IMR-90 (cell line): Measurements from ENCODE around the gene TMEM163. TPM values are rescaled to one million over a fixed set of nuclear protein-coding genes. Genes with fewer than 3 reads are reported as not detected.

Experiments used
- ATAC-seq: fragments of 200-7000 bp; cut with Tn5 transposase; 2 replicates; pipeline ENCODE4 v1.9.1; 2020; ENCODE audit warnings: low read depth, mild to moderate bottlenecking, moderate library complexity
- BruUV-seq: library from RNA; stranded (reverse); fragments of 400-500 nt; replicated peaks from 2 replicates; lab custom pipeline; 2021; lab: Mats Ljungman, UMichigan
- CTCF ChIA-PET: fragments of 300-600 bp; formaldehyde crosslinking; extraction: SDS; loops from one replicate; lab custom pipeline; 2021; ENCODE audit warnings: antibody characterized with exemption; lab: Yijun Ruan, JAX
- POLR2A ChIA-PET: fragments of 300-600 bp; sonication (Branson Sonifier 250); formaldehyde crosslinking; loops from one replicate; lab custom pipeline; 2022; ENCODE audit warnings: antibody characterized with exemption; ENCODE audit not compliant: unreplicated experiment; lab: Charles Lee
- DNase-seq: peaks from one replicate; pipeline ENCODE4 v3.0.0; 2013
- H2AFZ ChIP-seq: replicated peaks from 2 replicates; pipeline ENCODE3; 2013; ENCODE audit warnings: low read length, mild to moderate bottlenecking; ENCODE audit not compliant: poor library complexity
- H2AK5ac ChIP-seq: 2 replicates; pipeline ENCODE4 v1.6.1; 2013; ENCODE audit warnings: low read depth, low read length, inconsistent platforms
- H2AK9ac ChIP-seq: replicated peaks from 2 replicates; pipeline ENCODE3; 2013; ENCODE audit warnings: mild to moderate bottlenecking, low read depth, low read length, moderate library complexity; ENCODE audit not compliant: poor library complexity
- H2BK120ac ChIP-seq: 2 replicates; pipeline ENCODE4 v1.6.1; 2013; ENCODE audit warnings: low read depth, low read length, inconsistent platforms
- H2BK15ac ChIP-seq: 3 replicates; pipeline ENCODE4 v1.6.1; 2013; ENCODE audit warnings: low read depth, low read length, inconsistent platforms
- H2BK20ac ChIP-seq: 2 replicates; pipeline ENCODE4 v1.6.1; 2013; ENCODE audit warnings: low read depth, mild to moderate bottlenecking, inconsistent platforms, low read length, moderate library complexity
- H2BK5ac ChIP-seq: 2 replicates; pipeline ENCODE4 v1.6.1; 2013; ENCODE audit warnings: mild to moderate bottlenecking, low read depth, low read length, inconsistent platforms; ENCODE audit not compliant: poor library complexity, severe bottlenecking
- H3K14ac ChIP-seq: replicated peaks from 2 replicates; pipeline ENCODE4 v1.6.1; 2013; ENCODE audit warnings: low read depth, low read length, inconsistent platforms
- H3K18ac ChIP-seq: 2 replicates; pipeline ENCODE4 v1.6.1; 2013; ENCODE audit warnings: low read depth, low read length, control low read depth
- H3K23ac ChIP-seq: 2 replicates; pipeline ENCODE4 v1.6.1; 2013; ENCODE audit warnings: low read depth, low read length, inconsistent platforms
- H3K27ac ChIP-seq: 2 replicates; pipeline ENCODE4 v1.5.1; 2013; ENCODE audit warnings: mild to moderate bottlenecking, control low read depth, low read length; ENCODE audit not compliant: insufficient read depth
- H3K27me3 ChIP-seq: 2 replicates; pipeline ENCODE4 v1.6.1; 2013; ENCODE audit warnings: low read length; ENCODE audit not compliant: control insufficient read depth, insufficient read depth
- H3K36me3 ChIP-seq: 2 replicates; pipeline ENCODE4 v1.6.1; 2013; ENCODE audit warnings: low read length, mixed read lengths; ENCODE audit not compliant: control insufficient read depth, insufficient read depth
- H3K4ac ChIP-seq: 2 replicates; pipeline ENCODE4 v1.6.1; 2013; ENCODE audit warnings: low read depth, low read length, inconsistent platforms
- H3K4me1 ChIP-seq: 2 replicates; pipeline ENCODE4 v1.6.1; 2013; ENCODE audit warnings: low read length, mixed read lengths; ENCODE audit not compliant: control insufficient read depth, insufficient read depth
- H3K4me2 ChIP-seq: 2 replicates; pipeline ENCODE4 v1.6.1; 2013; ENCODE audit warnings: low read depth, mild to moderate bottlenecking, control low read depth, low read length, moderate library complexity
- H3K4me3 ChIP-seq: 2 replicates; pipeline ENCODE4 v1.5.1; 2013; ENCODE audit warnings: low read depth, mild to moderate bottlenecking, control low read depth, low read length, moderate library complexity; ENCODE audit not compliant: insufficient read depth
- H3K56ac ChIP-seq: 2 replicates; pipeline ENCODE4 v1.6.1; 2013; ENCODE audit warnings: low read length, inconsistent platforms; ENCODE audit not compliant: insufficient read depth; ENCODE audit errors: extremely low read depth
- H3K79me1 ChIP-seq, 2 experiments: 2 replicates each; pipeline ENCODE4 v1.6.1; 2013; ENCODE audit warnings: low read length in 2 of 2, inconsistent platforms in 1 of 2, low read depth in 1 of 2
- H3K9ac ChIP-seq: 2 replicates; pipeline ENCODE4 v1.6.1; 2013; ENCODE audit warnings: low read depth, low read length, control low read depth
- H3K9me1 ChIP-seq: 2 replicates; pipeline ENCODE4 v1.6.1; 2013; ENCODE audit warnings: low read length, inconsistent platforms; ENCODE audit not compliant: insufficient read depth
- H3K9me3 ChIP-seq: 2 replicates; pipeline ENCODE4 v1.6.1; 2013; ENCODE audit warnings: low read length; ENCODE audit not compliant: control insufficient read depth, insufficient read depth
- H4K20me1 ChIP-seq: 2 replicates; pipeline ENCODE4 v1.6.1; 2013; ENCODE audit warnings: low read length, inconsistent platforms; ENCODE audit not compliant: insufficient read depth
- H4K5ac ChIP-seq: 2 replicates; pipeline ENCODE4 v1.6.1; 2013; ENCODE audit warnings: mild to moderate bottlenecking, low read depth, low read length, control low read depth
- H4K8ac ChIP-seq, 2 experiments: 2 replicates each; pipeline ENCODE4 v1.6.1; 2013; ENCODE audit warnings: low read depth in 2 of 2, low read length in 2 of 2, control low read depth in 1 of 2, inconsistent platforms in 1 of 2
- H4K91ac ChIP-seq: 2 replicates; pipeline ENCODE4 v1.6.1; 2013; ENCODE audit warnings: low read depth, low read length, inconsistent platforms; ENCODE audit not compliant: insufficient read depth
- BHLHE40 ChIP-seq: fragments of 150-350 bp; IDR thresholded peaks from 2 replicates; pipeline ENCODE4 v1.6.1; 2016; ENCODE audit warnings: mild to moderate bottlenecking, low read depth, low read length
- CEBPB ChIP-seq: IDR thresholded peaks from 2 replicates; pipeline ENCODE4 v1.6.1; 2012; ENCODE audit warnings: low read depth, low read length, improper control_type of control experiment
- CHD1 ChIP-seq: IDR thresholded peaks from 2 replicates; pipeline ENCODE4 v1.6.1; 2012; ENCODE audit warnings: low read depth, low read length, improper control_type of control experiment
- CTCF ChIP-seq: conservative IDR thresholded peaks from 2 replicates; pipeline ENCODE4 v1.5.1; 2012; ENCODE audit warnings: mild to moderate bottlenecking, low read depth, low read length, improper control_type of control experiment
- FOS ChIP-seq: fragments of 150-350 bp; IDR thresholded peaks from 2 replicates; pipeline ENCODE4 v1.6.1; 2016; ENCODE audit warnings: low read depth, low read length
- MAFK ChIP-seq: IDR thresholded peaks from 2 replicates; pipeline ENCODE4 v1.6.1; 2012; ENCODE audit warnings: low read depth, low read length, improper control_type of control experiment
- MAZ ChIP-seq: IDR thresholded peaks from 2 replicates; pipeline ENCODE4 v1.6.1; 2012; ENCODE audit warnings: low read depth, mild to moderate bottlenecking, low read length, improper control_type of control experiment, moderate library complexity, borderline replicate concordance
- MXI1 ChIP-seq: IDR thresholded peaks from 2 replicates; pipeline ENCODE4 v1.6.1; 2012; ENCODE audit warnings: low read depth, mild to moderate bottlenecking, low read length, moderate library complexity, borderline replicate concordance
- NFE2L2 ChIP-seq: fragments of 150-350 bp; IDR thresholded peaks from 2 replicates; pipeline ENCODE4 v1.6.1; 2016; ENCODE audit warnings: low read depth, mild to moderate bottlenecking, low read length
- POLR2A ChIP-seq: IDR thresholded peaks from 2 replicates; pipeline ENCODE4 v1.6.1; 2012; ENCODE audit warnings: mild to moderate bottlenecking, low read depth, low read length
- RAD21 ChIP-seq: IDR thresholded peaks from 2 replicates; pipeline ENCODE4 v1.6.1; 2012; ENCODE audit warnings: low read length, improper control_type of control experiment
- RCOR1 ChIP-seq: IDR thresholded peaks from 2 replicates; pipeline ENCODE4 v1.6.1; 2012; ENCODE audit warnings: mild to moderate bottlenecking, low read length, improper control_type of control experiment; ENCODE audit not compliant: insufficient replicate concordance
- RFX5 ChIP-seq: IDR thresholded peaks from 2 replicates; pipeline ENCODE4 v1.8.0; 2012; ENCODE audit warnings: low read depth, mild to moderate bottlenecking, low read length, moderate library complexity
- SMC3 ChIP-seq: fragments of 150-350 bp; IDR thresholded peaks from 2 replicates; pipeline ENCODE4 v1.6.1; 2016; ENCODE audit warnings: low read depth, mild to moderate bottlenecking, antibody characterized with exemption, low read length, moderate library complexity
- WGBS, 2 experiments: methylation state at CpG; one replicate each; pipeline versions ENCODE4 v1.1.5 to v1.1.7; 2013; ENCODE audit warnings: missing lambda C conversion rate in 2 of 2; ENCODE audit not compliant: insufficient read length in 1 of 2; ENCODE audit errors: extremely low coverage in 2 of 2; 5-methylcytosine and 5-hydroxymethylcytosine counted together
- dilution Hi-C: fragments of 300-500 bp; cut with HindIII; formaldehyde crosslinking; loops from one replicate; pipeline ENCODE4 v1.14.3; 2018; ENCODE audit warnings: low sequenced_read_pairs; ENCODE audit not compliant: unreplicated experiment
- in situ Hi-C: fragments of 300-500 bp; cut with MboI; formaldehyde crosslinking; loops from 3 replicates; pipeline ENCODE4 v1.14.3; 2019; ENCODE audit warnings: low sequenced_read_pairs, inconsistent platforms, mixed read lengths
- intact Hi-C: fragments of 100-400 bp; cut with micrococcal nuclease; formaldehyde crosslinking; loops from 2 replicates; pipeline ENCODE4 v1.10.0; 2022
- polyA plus RNA-seq, 3 experiments: library from polyadenylated mRNA; depleted of rRNA; stranded (reverse); fragments of >200 nt; gene quantifications; 2 replicates each; pipeline ENCODE4 v1.2.3, GENCODE V29; 2012; ENCODE audit warnings: low replicate concordance in 1 of 3
- total RNA-seq: library from RNA; depleted of rRNA; stranded (reverse); fragments of >200 nt; gene quantifications from 2 replicates; pipeline ENCODE4 v1.2.3, GENCODE V29; 2012
- TF ChIP-seq, protein P1 (sequence below): fragments of 150-350 bp; IDR thresholded peaks from 2 replicates; pipeline ENCODE4 v1.6.1; 2016; ENCODE audit warnings: low read depth, mild to moderate bottlenecking, low read length, moderate library complexity, borderline replicate concordance
- TF ChIP-seq, protein P2 (sequence below): fragments of 150-350 bp; IDR thresholded peaks from 2 replicates; pipeline ENCODE4 v1.6.1; 2017; ENCODE audit warnings: mild to moderate bottlenecking, antibody characterized with exemption, low read length, low read depth

The TMEM163 gene
- total and polyA plus RNA-seq, 2 of the 4 experiments (the other 2 are of a cell fraction) = not detected

DNA sequence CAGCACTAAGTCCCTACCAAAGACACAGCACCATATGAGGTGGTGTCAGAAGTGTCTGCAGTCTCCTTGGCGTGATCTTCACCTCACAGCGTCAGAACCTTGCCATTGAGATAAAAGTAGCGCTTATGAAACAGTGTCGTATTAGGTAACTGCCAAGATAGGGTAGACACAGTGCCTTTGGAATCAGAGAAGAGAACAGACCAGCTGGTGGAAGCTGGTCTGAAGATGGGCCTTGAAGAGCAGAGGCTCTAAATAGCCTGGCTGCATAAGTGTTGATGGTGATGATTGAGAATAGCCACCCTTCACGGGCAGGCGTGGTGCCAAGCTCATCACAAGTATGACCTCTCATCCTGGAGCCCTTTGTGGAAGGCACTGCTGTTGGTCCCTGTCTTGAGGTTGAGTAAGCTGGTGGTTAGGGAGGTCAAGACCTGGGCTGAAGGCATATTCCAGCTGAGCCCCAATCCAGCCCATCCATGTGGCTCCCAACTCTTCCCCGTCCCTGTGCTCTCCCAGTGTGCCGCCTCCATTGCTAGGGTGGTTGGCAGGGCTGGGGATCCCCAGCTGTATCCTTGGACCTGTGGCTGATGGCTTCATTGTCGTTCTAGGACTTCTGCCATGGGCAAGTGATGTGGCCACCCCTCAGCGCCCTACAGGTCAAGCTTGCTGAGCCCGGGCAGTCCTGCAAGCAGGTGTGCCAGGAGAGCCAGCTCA is 277.5 kb downstream of the TMEM163 start:
- H2BK15ac ChIP-seq = no peak overlapping the region
- H3K4me3 ChIP-seq = no peak overlapping the region
- H4K8ac ChIP-seq = no peak overlapping the region
- no peak overlapping the region for H2AK9ac ChIP-seq
- H4K5ac ChIP-seq = no peak overlapping the region
- H2BK5ac ChIP-seq = no peak overlapping the region
- H3K23ac ChIP-seq = no peak overlapping the region
- H4K91ac ChIP-seq = no peak overlapping the region
- ChIA-PET CTCF (interaction anchor here (2.8 kb wide), 1 partner anchor 10 kb away, joined by 8 read pairs; no protein-coding TSS in a partner anchor), POLR2A (no interaction called here)
- H3K9me3 ChIP-seq = no peaks in the 10 kb centered on the region
- H3K36me3 ChIP-seq = peaks cover 58% of the 10 kb centered on the region
- H4K20me1 ChIP-seq = no peaks in the 10 kb centered on the region
- H2AK5ac ChIP-seq = no peak overlapping the region
- no peak overlapping the region for H3K18ac ChIP-seq
- TF ChIP-seq, protein P1, sequence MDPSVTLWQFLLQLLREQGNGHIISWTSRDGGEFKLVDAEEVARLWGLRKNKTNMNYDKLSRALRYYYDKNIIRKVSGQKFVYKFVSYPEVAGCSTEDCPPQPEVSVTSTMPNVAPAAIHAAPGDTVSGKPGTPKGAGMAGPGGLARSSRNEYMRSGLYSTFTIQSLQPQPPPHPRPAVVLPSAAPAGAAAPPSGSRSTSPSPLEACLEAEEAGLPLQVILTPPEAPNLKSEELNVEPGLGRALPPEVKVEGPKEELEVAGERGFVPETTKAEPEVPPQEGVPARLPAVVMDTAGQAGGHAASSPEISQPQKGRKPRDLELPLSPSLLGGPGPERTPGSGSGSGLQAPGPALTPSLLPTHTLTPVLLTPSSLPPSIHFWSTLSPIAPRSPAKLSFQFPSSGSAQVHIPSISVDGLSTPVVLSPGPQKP = no peak
- no peak for TF ChIP-seq MAFK
- TF ChIP-seq CHD1 = no peak
- no peak for TF ChIP-seq RCOR1
- TF ChIP-seq RFX5 = no peak
- TF ChIP-seq BHLHE40 = no peak
- no peak for TF ChIP-seq POLR2A
- no peak for TF ChIP-seq SMC3
- TF ChIP-seq MXI1 = no peak
- TF ChIP-seq NFE2L2 = no peak
- TF ChIP-seq, protein P2, sequence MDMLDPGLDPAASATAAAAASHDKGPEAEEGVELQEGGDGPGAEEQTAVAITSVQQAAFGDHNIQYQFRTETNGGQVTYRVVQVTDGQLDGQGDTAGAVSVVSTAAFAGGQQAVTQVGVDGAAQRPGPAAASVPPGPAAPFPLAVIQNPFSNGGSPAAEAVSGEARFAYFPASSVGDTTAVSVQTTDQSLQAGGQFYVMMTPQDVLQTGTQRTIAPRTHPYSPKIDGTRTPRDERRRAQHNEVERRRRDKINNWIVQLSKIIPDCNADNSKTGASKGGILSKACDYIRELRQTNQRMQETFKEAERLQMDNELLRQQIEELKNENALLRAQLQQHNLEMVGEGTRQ = no peak
- no peak for TF ChIP-seq RAD21
- no peak for TF ChIP-seq MAZ
- TF ChIP-seq FOS = no peak
- no peak for TF ChIP-seq CEBPB
- no peak for TF ChIP-seq CTCF
- BruUV-seq = no TSS peak
- H3K9ac ChIP-seq = no peak overlapping the region
- no peak overlapping the region for H2BK120ac ChIP-seq
- intact Hi-C loops (no loop called here), in situ Hi-C loops (no loop called here), dilution Hi-C loops (no loop called here)
- H2AFZ ChIP-seq = no peak overlapping the region
- H3K27ac ChIP-seq = no peak overlapping the region
- no peak overlapping the region for H3K56ac ChIP-seq
- H3K79me1 ChIP-seq = peaks cover 5 to 29% of the 10 kb centered on the region in 2 experiments; a peak in 3 of 4 replicates
- peaks cover 8% of the 10 kb centered on the region; the same call in 1 of the 2 replicates for H3K4me1 ChIP-seq
- peaks cover 12% of the 10 kb centered on the region for H3K9me1 ChIP-seq
- H3K4ac ChIP-seq = no peak overlapping the region
- no peaks in the 10 kb centered on the region for H3K27me3 ChIP-seq
- no peak overlapping the region for H3K4me2 ChIP-seq
- no peak for ATAC-seq
- H2BK20ac ChIP-seq = no peak overlapping the region
- 60% methylated on average over 1 of the region's 11 CpGs; no CpG with 5 or more reads in 1 of the 2 experiments for WGBS, 2 experiments
- no peak overlapping the region for H3K14ac ChIP-seq
- DNase-seq = no peak
